ENCODE measurements around the gene DTNBP1.

DNA sequence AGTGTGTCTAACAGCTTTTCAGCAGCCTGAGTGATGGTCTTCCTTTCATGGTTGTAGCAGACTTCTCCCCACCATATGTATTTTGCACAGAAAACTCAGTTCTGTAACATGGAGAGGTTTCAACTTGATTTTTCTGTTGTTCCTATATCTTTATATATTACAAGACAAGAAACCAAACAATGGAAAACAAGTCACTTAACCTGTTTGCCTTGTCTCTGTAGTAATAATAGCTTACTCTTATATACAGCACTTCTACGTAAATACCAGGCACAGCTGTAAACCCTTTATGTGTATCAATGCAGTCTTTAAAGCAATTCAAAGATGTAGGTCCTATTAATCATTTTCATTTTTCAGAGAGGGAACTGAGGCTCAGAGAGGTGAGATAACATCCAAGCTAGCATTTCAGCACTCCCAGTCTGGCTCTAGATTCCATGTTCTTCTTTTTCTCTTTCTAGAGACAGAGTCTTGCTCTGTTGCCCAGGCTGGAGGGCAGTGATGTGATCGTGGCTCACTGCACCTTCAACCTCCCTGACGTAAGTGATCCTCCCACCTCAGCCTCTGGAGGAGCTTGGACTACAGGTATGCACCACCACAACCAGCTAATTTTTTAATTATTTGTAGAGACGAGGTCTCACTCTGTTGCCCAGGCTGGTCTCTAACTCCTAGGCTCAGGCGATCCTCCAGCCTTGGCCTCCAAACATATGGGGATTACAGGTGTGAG lies 90.4 kb downstream of the DTNBP1 start:
- TF ChIP-seq ZNF274 (IDR thresholded peaks at IDR 0.05; ENCODE audit: low read depth, low read length) (no peak), YY1 (IDR thresholded peaks at IDR 0.05; ENCODE audit: insufficient read depth, insufficient read length) (no peak), SUZ12 (IDR thresholded peaks at IDR 0.05; ENCODE audit: extremely low read depth, insufficient read depth, insufficient read length) (no peak)

Measured in NT2/D1 (cell line).